Effector CD8-positive, alpha-beta T cell (primary cell): ENCODE measurements around the gene FBXO44.

ENCODE experiments used
- DNase-seq: peaks from one replicate; lab custom pipeline; 2025; lab: John Stamatoyannopoulos, UW

Gene FBXO44

DNA sequence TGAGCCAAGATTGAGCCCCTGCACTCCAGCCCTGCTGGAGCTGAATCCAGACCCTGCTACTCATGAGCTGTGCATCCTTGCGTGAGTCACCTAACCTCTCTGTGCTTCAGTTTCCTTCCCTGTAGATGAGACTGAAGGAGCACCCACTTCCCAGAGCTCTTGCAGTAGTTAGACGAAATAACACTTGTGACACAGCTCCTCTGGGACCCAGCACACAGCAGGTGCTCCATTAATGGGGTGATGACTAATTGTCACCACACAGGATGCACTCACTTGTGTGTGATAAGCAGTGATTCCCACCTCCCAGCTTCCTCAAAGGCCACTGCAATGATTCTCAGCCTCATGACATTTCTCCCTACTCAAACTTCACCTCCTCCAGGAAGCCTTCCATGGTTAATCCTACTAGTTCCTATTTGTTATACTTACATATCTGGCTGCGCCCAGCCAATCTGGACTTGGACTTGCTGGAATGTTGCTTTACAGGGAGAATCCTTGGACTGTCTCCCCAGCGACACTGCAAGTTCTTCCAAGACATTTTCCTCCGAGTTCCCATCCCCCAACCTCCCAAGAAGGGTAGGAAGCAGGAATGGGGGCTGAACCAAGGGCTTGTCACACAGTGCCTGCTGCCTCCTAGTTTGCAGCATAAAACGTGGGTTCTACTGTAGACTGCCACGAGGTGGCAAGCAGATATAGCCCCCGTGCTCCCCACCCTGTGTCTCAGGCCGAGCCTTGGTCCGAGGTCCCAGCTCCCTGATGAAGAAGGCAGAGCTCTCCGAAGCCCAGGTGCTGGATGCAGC, 54.1 kb downstream of the FBXO44 start:
- DNase-seq: no peak

DNA sequence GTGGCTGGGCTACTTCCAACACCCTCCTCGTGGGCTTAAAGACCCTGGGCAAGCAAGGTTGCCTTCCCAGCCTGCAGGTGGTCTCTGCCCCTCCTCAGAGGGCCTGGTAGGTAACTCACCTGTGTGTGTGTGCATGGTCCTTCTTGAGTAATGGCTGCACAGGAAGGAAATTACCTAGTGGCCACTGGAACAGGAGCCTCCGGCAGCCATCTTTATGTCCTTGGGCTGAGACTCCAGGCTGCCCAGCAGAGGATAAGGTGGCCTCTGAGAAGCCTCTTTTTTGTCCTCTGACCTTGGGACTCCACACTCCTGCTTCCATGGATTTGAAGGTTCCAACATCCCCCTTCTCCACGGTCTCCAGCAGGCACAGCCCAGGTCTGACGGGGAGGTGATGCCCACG, 56.8 kb downstream of the FBXO44 start:
- no peak for DNase-seq

DNA sequence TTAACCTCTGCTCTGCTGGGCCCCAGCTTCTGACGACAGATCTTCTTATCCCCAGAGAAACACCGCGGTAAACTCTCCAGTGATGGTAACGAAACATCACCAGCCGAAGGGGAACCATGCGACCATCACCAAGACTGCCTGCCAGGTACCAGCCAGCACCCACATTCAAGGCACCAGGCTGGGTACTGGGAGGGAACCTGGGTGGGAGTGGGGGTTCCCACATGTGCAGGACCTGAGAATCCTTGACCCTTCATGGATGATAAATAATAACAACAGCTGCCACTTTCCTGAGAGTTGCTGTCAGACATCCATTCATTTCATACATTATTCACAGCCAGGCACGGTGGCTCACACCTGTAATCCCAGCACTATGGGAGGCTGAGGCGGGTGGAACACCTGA, 57.6 kb downstream of the FBXO44 start:
- no peak for DNase-seq
